ENCODE data around the gene MOB2.

Gene MOB2

DNA sequence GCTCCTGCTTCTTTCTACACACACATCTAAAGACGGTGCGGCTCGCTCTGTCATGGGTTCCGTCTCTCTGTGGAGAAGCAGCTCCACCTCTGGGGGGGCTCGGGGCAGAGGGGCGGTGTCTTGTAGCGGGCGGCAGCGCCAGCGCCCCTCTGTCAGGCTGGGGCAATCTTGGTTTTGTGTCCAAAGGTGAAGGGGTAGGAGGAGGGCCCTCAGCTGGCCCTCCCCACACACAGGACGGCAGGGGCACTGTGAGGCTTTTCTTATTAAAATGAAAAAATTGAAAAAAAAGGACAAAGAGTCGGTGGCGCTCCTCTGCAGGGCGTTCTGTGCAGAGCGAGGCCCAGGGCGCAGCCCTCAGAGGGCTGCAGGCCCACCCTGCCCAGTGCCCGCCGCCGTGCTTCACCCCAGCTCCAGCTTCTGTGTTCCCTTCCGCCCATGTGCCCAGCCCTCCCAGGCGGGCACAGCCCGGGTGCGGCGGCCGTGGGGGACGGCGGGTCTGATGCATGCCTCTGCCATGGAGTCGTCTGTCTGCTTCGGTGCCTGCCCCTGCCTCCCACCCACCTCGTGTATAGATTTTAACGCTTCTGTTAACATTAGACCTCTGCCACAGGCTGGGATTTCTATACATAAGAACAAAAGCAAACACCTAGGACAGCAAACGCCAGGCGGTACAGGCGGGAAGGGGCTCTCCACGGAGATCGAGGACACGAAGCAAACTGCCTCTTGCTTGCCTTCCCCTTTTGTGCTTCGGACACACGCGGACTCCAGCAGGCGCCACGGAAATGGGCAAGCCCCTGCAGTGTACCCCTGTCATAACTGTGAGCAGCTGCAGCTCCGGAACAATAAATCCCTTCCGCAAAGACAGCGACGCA is 24.5 kb downstream of the MOB2 start:
- H3K4me2 ChIP-seq (ENCODE audit: insufficient read depth, low read length), result no peak overlapping the region

DNA sequence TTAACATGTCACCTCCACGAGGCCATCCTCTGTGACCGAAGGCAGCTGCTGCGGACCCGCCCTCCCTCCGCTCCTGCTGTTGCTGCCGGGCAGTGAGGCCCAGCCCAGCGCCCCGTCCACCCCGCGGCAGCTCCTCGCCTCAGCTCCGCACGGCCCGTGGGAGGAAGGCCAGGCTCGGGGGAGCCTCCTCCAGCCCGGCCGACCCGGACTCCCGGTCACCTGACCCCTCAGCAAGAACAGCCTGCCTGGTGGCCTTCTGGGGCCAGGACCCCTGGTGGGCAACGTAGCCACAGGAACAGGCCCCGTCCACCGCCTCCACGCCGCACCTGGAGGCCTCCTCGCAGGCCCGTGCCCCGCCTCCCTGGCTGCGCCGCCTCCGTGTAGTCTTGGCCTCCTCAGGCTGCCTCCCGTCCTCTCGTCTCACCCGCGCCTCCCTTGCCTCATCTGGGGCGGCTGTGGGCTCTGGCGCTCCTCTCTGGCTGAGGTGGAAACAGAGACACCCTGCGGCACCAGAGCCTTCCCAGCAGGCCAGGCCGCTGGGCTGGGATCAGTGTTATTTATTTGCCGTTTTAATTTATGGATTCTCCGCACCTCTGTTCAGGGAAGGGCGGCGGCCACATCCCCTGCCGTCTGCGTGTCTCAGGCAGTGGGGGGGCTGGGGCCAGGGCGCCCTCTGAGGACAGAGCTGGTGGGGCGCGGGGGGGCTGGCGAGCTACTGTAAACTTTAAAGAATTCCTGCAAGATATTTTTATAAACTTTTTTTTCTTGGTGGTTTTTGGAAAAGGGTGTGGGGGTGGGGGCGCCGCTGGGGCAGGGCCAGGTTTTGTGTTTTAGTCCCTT is 25.4 kb downstream of the MOB2 start:
- no peak for DNase-seq
- no peaks in the 10 kb centered on the region for H3K4me1 ChIP-seq (ENCODE audit: insufficient read depth, low read length)
- H4K20me1 ChIP-seq (ENCODE audit: insufficient read depth, low read length), result peaks cover 8% of the 10 kb centered on the region

More for the DNA sequence above, 24.5 kb downstream of the MOB2 start:
- no peak for DNase-seq
- Histone ChIP-seq H3K27ac (ENCODE audit: low read length) (no peak overlapping the region), H3K79me2 (ENCODE audit: insufficient read depth, low read length) (no peaks in the 10 kb centered on the region), H3K36me3 (ENCODE audit: insufficient read depth, low read length) (peaks cover 10% of the 10 kb centered on the region), H3K4me3 (ENCODE audit: low read depth in 1 of 2, low read length in 2 of 2) (no peak overlapping the region), H3K27me3 (ENCODE audit: insufficient read depth, low read length, poor library complexity) (no peaks in the 10 kb centered on the region), H4K20me1 (ENCODE audit: insufficient read depth, low read length) (peaks cover 8% of the 10 kb centered on the region), H3K9me3 (ENCODE audit: insufficient read depth, low read length, severe bottlenecking) (no peaks in the 10 kb centered on the region), H2AFZ (ENCODE audit: low read depth, low read length) (no peak overlapping the region), H3K4me1 (ENCODE audit: insufficient read depth, low read length) (no peaks in the 10 kb centered on the region), H3K9ac (ENCODE audit: low read depth, low read length) (no peak overlapping the region)
- no peak for ATAC-seq (ENCODE audit: insufficient read depth, low read depth)
- no peak for TF ChIP-seq EZH2 (IDR thresholded peaks at IDR 0.05; ENCODE audit: borderline replicate concordance, low read depth, low read length, severe bottlenecking)
- TF ChIP-seq, protein P1, sequence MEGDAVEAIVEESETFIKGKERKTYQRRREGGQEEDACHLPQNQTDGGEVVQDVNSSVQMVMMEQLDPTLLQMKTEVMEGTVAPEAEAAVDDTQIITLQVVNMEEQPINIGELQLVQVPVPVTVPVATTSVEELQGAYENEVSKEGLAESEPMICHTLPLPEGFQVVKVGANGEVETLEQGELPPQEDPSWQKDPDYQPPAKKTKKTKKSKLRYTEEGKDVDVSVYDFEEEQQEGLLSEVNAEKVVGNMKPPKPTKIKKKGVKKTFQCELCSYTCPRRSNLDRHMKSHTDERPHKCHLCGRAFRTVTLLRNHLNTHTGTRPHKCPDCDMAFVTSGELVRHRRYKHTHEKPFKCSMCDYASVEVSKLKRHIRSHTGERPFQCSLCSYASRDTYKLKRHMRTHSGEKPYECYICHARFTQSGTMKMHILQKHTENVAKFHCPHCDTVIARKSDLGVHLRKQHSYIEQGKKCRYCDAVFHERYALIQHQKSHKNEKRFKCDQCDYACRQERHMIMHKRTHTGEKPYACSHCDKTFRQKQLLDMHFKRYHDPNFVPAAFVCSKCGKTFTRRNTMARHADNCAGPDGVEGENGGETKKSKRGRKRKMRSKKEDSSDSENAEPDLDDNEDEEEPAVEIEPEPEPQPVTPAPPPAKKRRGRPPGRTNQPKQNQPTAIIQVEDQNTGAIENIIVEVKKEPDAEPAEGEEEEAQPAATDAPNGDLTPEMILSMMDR (IDR thresholded peaks at IDR 0.05; ENCODE audit: borderline replicate concordance, extremely low read depth, low read length, poor library complexity, severe bottlenecking), result no peak

DNA sequence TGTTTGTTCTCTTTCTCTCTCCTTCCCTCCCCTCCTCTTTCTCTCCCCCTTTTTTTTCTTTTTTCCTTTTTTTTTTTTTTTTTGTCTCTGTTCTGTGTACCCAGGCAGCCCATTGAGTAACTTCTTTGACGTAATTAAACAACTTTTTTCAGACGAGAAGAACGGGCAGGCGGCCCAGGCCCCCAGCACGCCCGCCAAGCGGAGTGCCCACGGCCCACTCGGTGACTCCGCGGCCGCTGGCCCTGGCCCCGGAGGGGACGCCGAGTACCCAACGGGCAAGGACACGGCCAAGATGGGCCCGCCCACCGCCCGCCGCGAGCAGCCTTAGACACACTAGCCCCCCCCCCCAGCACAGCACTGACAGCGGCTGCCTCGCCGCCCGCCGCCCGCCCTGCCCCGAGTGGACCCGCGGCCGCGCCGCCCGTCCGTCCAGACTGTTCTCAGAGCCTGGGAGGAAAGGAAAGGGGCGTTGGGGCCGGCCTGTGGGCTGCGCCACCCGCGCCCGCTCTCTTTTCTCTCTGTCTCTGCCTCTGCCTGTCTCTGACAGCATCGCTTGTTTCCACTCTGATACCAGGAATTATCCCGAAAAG is 26.1 kb downstream of the MOB2 start:
- TF ChIP-seq EZH2 (IDR thresholded peaks at IDR 0.05; ENCODE audit: borderline replicate concordance, low read depth, low read length, severe bottlenecking), result no peak
- no peak overlapping the region for H3K4me2 ChIP-seq (ENCODE audit: insufficient read depth, low read length)
- no peaks in the 10 kb centered on the region for H3K79me2 ChIP-seq (ENCODE audit: insufficient read depth, low read length)
- H3K4me1 ChIP-seq (ENCODE audit: insufficient read depth, low read length), result no peaks in the 10 kb centered on the region
- ATAC-seq (ENCODE audit: insufficient read depth, low read depth), result no peak
- no peak overlapping the region for H2AFZ ChIP-seq (ENCODE audit: low read depth, low read length)
- no peak overlapping the region for H3K9ac ChIP-seq (ENCODE audit: low read depth, low read length)
- H3K27ac ChIP-seq (ENCODE audit: low read length), result no peak overlapping the region
- H4K20me1 ChIP-seq (ENCODE audit: insufficient read depth, low read length), result peaks cover 8% of the 10 kb centered on the region
- peaks cover 6% of the 10 kb centered on the region for H3K36me3 ChIP-seq (ENCODE audit: insufficient read depth, low read length)
- H3K4me3 ChIP-seq (ENCODE audit: low read depth in 1 of 2, low read length in 2 of 2), result no peak overlapping the region
- DNase-seq, result no peak
- H3K27me3 ChIP-seq (ENCODE audit: insufficient read depth, low read length, poor library complexity), result no peaks in the 10 kb centered on the region
- H3K9me3 ChIP-seq (ENCODE audit: insufficient read depth, low read length, severe bottlenecking), result no peaks in the 10 kb centered on the region

More for the DNA sequence above, 25.4 kb downstream of the MOB2 start:
- Histone ChIP-seq H3K4me2 (ENCODE audit: insufficient read depth, low read length) (no peak overlapping the region), H3K9ac (ENCODE audit: low read depth, low read length) (no peak overlapping the region), H3K9me3 (ENCODE audit: insufficient read depth, low read length, severe bottlenecking) (no peaks in the 10 kb centered on the region), H3K27me3 (ENCODE audit: insufficient read depth, low read length, poor library complexity) (no peaks in the 10 kb centered on the region), H3K27ac (ENCODE audit: low read length) (no peak overlapping the region), H2AFZ (ENCODE audit: low read depth, low read length) (no peak overlapping the region), H3K36me3 (ENCODE audit: insufficient read depth, low read length) (peaks cover 10% of the 10 kb centered on the region), H3K4me3 (ENCODE audit: low read depth in 1 of 2, low read length in 2 of 2) (no peak overlapping the region), H3K79me2 (ENCODE audit: insufficient read depth, low read length) (no peaks in the 10 kb centered on the region)
- no peak for ATAC-seq (ENCODE audit: insufficient read depth, low read depth)
- no peak for TF ChIP-seq EZH2 (IDR thresholded peaks at IDR 0.05; ENCODE audit: borderline replicate concordance, low read depth, low read length, severe bottlenecking)
- TF ChIP-seq, protein P1 (IDR thresholded peaks at IDR 0.05; ENCODE audit: borderline replicate concordance, extremely low read depth, low read length, poor library complexity, severe bottlenecking), result no peak

All from DND-41 (cell line).